NCI-H2081 (cell line): ENCODE measurements around the gene SCGB1A1.
A peak's percentile ranks its signal among the peaks of the same experiment; 100 is the strongest.

ENCODE experiments used
- DNase-seq, 2 experiments: peaks; one replicate each; lab custom pipeline; 2025; lab: John Stamatoyannopoulos, UW

SCGB1A1 gene

GRCh38 chr11:62421996-62422395 is 3.2 kb downstream of the SCGB1A1 start:
- DNase-seq = no peak

GRCh38 chr11:62423012-62423411 is 4.2 kb downstream of the SCGB1A1 start:
- DNase-seq = no peak

GRCh38 chr11:62427630-62428233 is 8.9 kb downstream of the SCGB1A1 start:
- no peak for DNase-seq

GRCh38 chr11:62428871-62429560 is 10.2 kb downstream of the SCGB1A1 start:
- DNase-seq = no peak

GRCh38 chr11:62430425-62430824 is 11.6 kb downstream of the SCGB1A1 start:
- DNase-seq = no peak

- no peak for DNase-seq
These were observed 12.5 kb downstream of the SCGB1A1 start for GRCh38 chr11:62431171-62431901.

GRCh38 chr11:62432695-62433094 is 13.9 kb downstream of the SCGB1A1 start:
- no peak for DNase-seq

- peak; percentile 34 to 54 for DNase-seq
These were observed 14.5 kb downstream of the SCGB1A1 start for GRCh38 chr11:62433141-62433903.

- DNase-seq = no peak
These were observed 15.1 kb downstream of the SCGB1A1 start for GRCh38 chr11:62433904-62434276.

- DNase-seq = no peak
These were observed 17.2 kb downstream of the SCGB1A1 start for GRCh38 chr11:62435846-62436660.

GRCh38 chr11:62437616-62438015 is 18.8 kb downstream of the SCGB1A1 start:
- no peak for DNase-seq

- no peak for DNase-seq
These were observed 19.8 kb downstream of the SCGB1A1 start for GRCh38 chr11:62438641-62439040.

- no peak for DNase-seq
These were observed 21.2 kb downstream of the SCGB1A1 start for GRCh38 chr11:62439785-62440602.

- no peak for DNase-seq
These were observed 24.8 kb downstream of the SCGB1A1 start for GRCh38 chr11:62443390-62444235.

- peak; percentile 60 to 71 for DNase-seq
These were observed 25.5 kb downstream of the SCGB1A1 start for GRCh38 chr11:62444236-62444833.

GRCh38 chr11:62444835-62445234 is 26.0 kb downstream of the SCGB1A1 start:
- DNase-seq = no peak

GRCh38 chr11:62445314-62445740 is 26.5 kb downstream of the SCGB1A1 start:
- DNase-seq = peak in 1 of 2 experiments; percentile 31

- DNase-seq = no peak
These were observed 27.3 kb downstream of the SCGB1A1 start for GRCh38 chr11:62446091-62446490.

- DNase-seq = peak in 1 of 2 experiments; percentile 15
These were observed 30.6 kb downstream of the SCGB1A1 start for GRCh38 chr11:62449451-62449851.
